Hepatocyte (in vitro differentiated cells): ENCODE data around the gene VSNL1. TPM values are rescaled to one million over a fixed set of nuclear protein-coding genes. Genes with fewer than 3 reads are reported as not detected.

Experiments
- DNase-seq: peaks from one replicate; pipeline ENCODE4 v3.0.0-alpha.2; 2016; ENCODE audit warnings: low spot score
- H2AFZ ChIP-seq: fragments of 200-600 bp; sonication (generic); 2 replicates; pipeline ENCODE4 v1.6.0; 2016; ENCODE audit warnings: antibody characterized with exemption, mild to moderate bottlenecking
- H3K27ac ChIP-seq: fragments of 200-600 bp; sonication (generic); 2 replicates; pipeline ENCODE4 v1.5.1; 2016; ENCODE audit warnings: mild to moderate bottlenecking
- H3K27me3 ChIP-seq: fragments of 200-600 bp; sonication (generic); 2 replicates; pipeline ENCODE4 v1.6.1; 2016
- H3K36me3 ChIP-seq: fragments of 200-600 bp; sonication (generic); replicated peaks from 2 replicates; pipeline ENCODE4 v1.5.1; 2016; ENCODE audit warnings: low read depth; ENCODE audit not compliant: insufficient read depth
- H3K4me1 ChIP-seq: fragments of 200-600 bp; sonication (generic); 2 replicates; pipeline ENCODE4 v1.5.1; 2016; ENCODE audit warnings: mild to moderate bottlenecking, moderate library complexity; ENCODE audit not compliant: insufficient read depth
- H3K4me2 ChIP-seq: fragments of 200-600 bp; sonication (generic); 2 replicates; pipeline ENCODE4 v1.6.0; 2016
- H3K4me3 ChIP-seq: fragments of 200-600 bp; sonication (generic); 2 replicates; pipeline ENCODE4 v1.5.1; 2016; ENCODE audit warnings: mild to moderate bottlenecking
- H3K79me2 ChIP-seq: fragments of 200-600 bp; sonication (generic); 2 replicates; pipeline ENCODE4 v1.6.0; 2017; ENCODE audit warnings: mild to moderate bottlenecking
- H3K9me2 ChIP-seq: fragments of 200-600 bp; sonication (generic); replicated peaks from 2 replicates; pipeline ENCODE4 v1.6.0; 2017; ENCODE audit warnings: mild to moderate bottlenecking; ENCODE audit not compliant: insufficient read depth
- H3K9me3 ChIP-seq: fragments of 200-600 bp; sonication (generic); 2 replicates; pipeline ENCODE4 v1.5.1; 2016; ENCODE audit warnings: low read depth, mild to moderate bottlenecking
- H4K20me1 ChIP-seq: fragments of 200-600 bp; sonication (generic); 2 replicates; pipeline ENCODE4 v1.6.0; 2016; ENCODE audit warnings: mild to moderate bottlenecking; ENCODE audit not compliant: insufficient read depth, poor library complexity, severe bottlenecking
- EZH2 ChIP-seq: fragments of 200-600 bp; sonication (generic); IDR thresholded peaks from 2 replicates; pipeline ENCODE4 v1.6.1; 2016; ENCODE audit warnings: antibody characterized with exemption, mild to moderate bottlenecking, borderline replicate concordance
- EZH2phosphoT487 ChIP-seq: fragments of 200-600 bp; sonication (generic); IDR thresholded peaks from one replicate; pipeline ENCODE4 v1.6.1; 2018; ENCODE audit warnings: antibody characterized with exemption, mild to moderate bottlenecking, low read depth, moderate library complexity; ENCODE audit not compliant: unreplicated experiment, severe bottlenecking
- WGBS: methylation state at CpG from one replicate; pipeline ENCODE4 v1.1.6; 2016; ENCODE audit warnings: low lambda C conversion rate; ENCODE audit errors: missing lambda C conversion rate; 5-methylcytosine and 5-hydroxymethylcytosine counted together
- polyA plus RNA-seq: library from polyadenylated mRNA; unstranded; fragments of >200 nt; fragmentation: Nextera tagmentation; extraction: Ambion mirVana; gene quantifications from 2 replicates; pipeline ENCODE4 v1.2.1, GENCODE V29; 2016
- total RNA-seq: library from RNA; depleted of rRNA; stranded (reverse); fragments of >200 nt; gene quantifications from 2 replicates; pipeline ENCODE4 v1.2.3, GENCODE V29; 2014
- TF ChIP-seq, protein P1 (sequence below): fragments of 200-600 bp; sonication (generic); IDR thresholded peaks from 2 replicates; pipeline ENCODE4 v1.5.1; 2016; ENCODE audit warnings: antibody characterized with exemption, mild to moderate bottlenecking; ENCODE audit not compliant: poor library complexity

VSNL1 gene
- total and polyA plus RNA-seq, 2 experiments from 2014 or later = 9.4 to 16.0 TPM

DNA sequence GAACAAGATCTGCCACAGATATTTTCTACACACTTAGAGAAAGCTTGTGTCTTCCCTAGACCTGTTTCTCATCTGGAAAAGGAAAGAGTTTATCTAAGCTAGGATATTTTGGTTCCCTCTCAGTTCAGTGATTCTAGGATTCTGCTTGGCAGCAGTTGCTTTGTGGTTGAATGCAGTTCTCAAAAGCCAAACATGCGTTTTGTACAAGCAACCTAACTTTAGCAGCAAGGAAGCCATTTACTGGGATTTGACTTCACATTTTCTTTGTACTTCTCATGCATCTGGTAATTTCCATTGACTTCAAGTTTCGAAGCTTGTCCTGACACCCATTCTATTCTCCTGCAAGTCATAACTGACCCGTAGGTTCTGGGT lies 33.3 kb downstream of the VSNL1 start:
- no peak for DNase-seq
- Histone ChIP-seq H3K27ac (no peak overlapping the region), H2AFZ (no peak overlapping the region), H3K9me2 (no peaks in the 10 kb centered on the region), H3K4me3 (no peak overlapping the region), H3K27me3 (no peaks in the 10 kb centered on the region), H3K9me3 (no peaks in the 10 kb centered on the region), H4K20me1 (no peaks in the 10 kb centered on the region), H3K4me2 (no peak overlapping the region), H3K4me1 (no peaks in the 10 kb centered on the region), H3K79me2 (no peaks in the 10 kb centered on the region), H3K36me3 (no peaks in the 10 kb centered on the region)
- 85% methylated on average over 3 of the region's 3 CpGs for WGBS
- no peak for TF ChIP-seq EZH2
- TF ChIP-seq, protein P1, sequence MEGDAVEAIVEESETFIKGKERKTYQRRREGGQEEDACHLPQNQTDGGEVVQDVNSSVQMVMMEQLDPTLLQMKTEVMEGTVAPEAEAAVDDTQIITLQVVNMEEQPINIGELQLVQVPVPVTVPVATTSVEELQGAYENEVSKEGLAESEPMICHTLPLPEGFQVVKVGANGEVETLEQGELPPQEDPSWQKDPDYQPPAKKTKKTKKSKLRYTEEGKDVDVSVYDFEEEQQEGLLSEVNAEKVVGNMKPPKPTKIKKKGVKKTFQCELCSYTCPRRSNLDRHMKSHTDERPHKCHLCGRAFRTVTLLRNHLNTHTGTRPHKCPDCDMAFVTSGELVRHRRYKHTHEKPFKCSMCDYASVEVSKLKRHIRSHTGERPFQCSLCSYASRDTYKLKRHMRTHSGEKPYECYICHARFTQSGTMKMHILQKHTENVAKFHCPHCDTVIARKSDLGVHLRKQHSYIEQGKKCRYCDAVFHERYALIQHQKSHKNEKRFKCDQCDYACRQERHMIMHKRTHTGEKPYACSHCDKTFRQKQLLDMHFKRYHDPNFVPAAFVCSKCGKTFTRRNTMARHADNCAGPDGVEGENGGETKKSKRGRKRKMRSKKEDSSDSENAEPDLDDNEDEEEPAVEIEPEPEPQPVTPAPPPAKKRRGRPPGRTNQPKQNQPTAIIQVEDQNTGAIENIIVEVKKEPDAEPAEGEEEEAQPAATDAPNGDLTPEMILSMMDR = no peak

GRCh38 chr2:17574406-17575073 lies 34.0 kb downstream of the VSNL1 start:
- Histone ChIP-seq H3K4me2 (no peak overlapping the region), H3K4me1 (no peaks in the 10 kb centered on the region), H4K20me1 (no peaks in the 10 kb centered on the region), H3K79me2 (no peaks in the 10 kb centered on the region), H3K4me3 (no peak overlapping the region), H3K9me3 (no peaks in the 10 kb centered on the region), H2AFZ (no peak overlapping the region), H3K36me3 (no peaks in the 10 kb centered on the region), H3K27me3 (no peaks in the 10 kb centered on the region), H3K9me2 (no peaks in the 10 kb centered on the region), H3K27ac (no peak overlapping the region)
- 94% methylated on average over 3 of the region's 3 CpGs for WGBS
- no peak for DNase-seq
- TF ChIP-seq, protein P1 = no peak
- no peak for TF ChIP-seq EZH2phosphoT487
- TF ChIP-seq EZH2 = no peak

GRCh38 chr2:17576802-17577201 lies 36.3 kb downstream of the VSNL1 start:
- Histone ChIP-seq H4K20me1 (no peaks in the 10 kb centered on the region), H2AFZ (no peak overlapping the region), H3K4me2 (no peak overlapping the region), H3K4me3 (no peak overlapping the region), H3K36me3 (no peaks in the 10 kb centered on the region), H3K27ac (no peak overlapping the region), H3K79me2 (no peaks in the 10 kb centered on the region), H3K9me3 (no peaks in the 10 kb centered on the region), H3K4me1 (no peaks in the 10 kb centered on the region), H3K9me2 (no peaks in the 10 kb centered on the region), H3K27me3 (no peaks in the 10 kb centered on the region)
- TF ChIP-seq EZH2phosphoT487 (no peak), EZH2 (no peak)
- TF ChIP-seq, protein P1 = no peak
- no peak for DNase-seq
- 68% methylated on average over 1 of the region's 1 CpG for WGBS
